HepG2 (cell line): ENCODE measurements around the gene PDE4D. TPM values are rescaled to one million over a fixed set of nuclear protein-coding genes. Genes with fewer than 3 reads are reported as not detected.

ENCODE experiments used
- ATRX ChIP-seq: sonication (generic); formaldehyde crosslinking; IDR thresholded peaks from 2 replicates; pipeline ENCODE4 v1.4.0; 2020; ENCODE audit warnings: missing genetic modification reagents, borderline replicate concordance
- KDM1A ChIP-seq: IDR thresholded peaks from 2 replicates; pipeline ENCODE4 v1.6.1; 2016; ENCODE audit warnings: missing compliant biosample characterization
- KLF6 ChIP-seq: IDR thresholded peaks from 2 replicates; pipeline ENCODE4 v1.8.0; 2016; ENCODE audit warnings: missing biosample characterization, missing genetic modification reagents
- RBM22 ChIP-seq: fragments of 200-400 bp; formaldehyde crosslinking; optimal IDR thresholded peaks from 2 replicates; pipeline ENCODE3; 2017; ENCODE audit warnings: mild to moderate bottlenecking, low read length, moderate library complexity
- REXO4 ChIP-seq: sonication (generic); formaldehyde crosslinking; IDR thresholded peaks from 2 replicates; pipeline ENCODE4 v1.8.0; 2022; ENCODE audit warnings: missing genetic modification reagents, mild to moderate bottlenecking, borderline replicate concordance
- ZFP62 ChIP-seq: sonication (generic); formaldehyde crosslinking; IDR thresholded peaks from 2 replicates; pipeline ENCODE4 v1.4.0; 2020; ENCODE audit warnings: missing genetic modification reagents
- ZNF234 ChIP-seq: sonication (generic); formaldehyde crosslinking; conservative IDR thresholded peaks from 2 replicates; pipeline ENCODE4 v1.5.1; 2020; ENCODE audit warnings: mild to moderate bottlenecking, missing genetic modification reagents
- ZNF598 ChIP-seq: sonication (generic); formaldehyde crosslinking; IDR thresholded peaks from 2 replicates; pipeline ENCODE4 v1.5.1; 2020; ENCODE audit warnings: mild to moderate bottlenecking, missing genetic modification reagents, borderline replicate concordance
- ZNF616 ChIP-seq: sonication (generic); formaldehyde crosslinking; IDR thresholded peaks from 2 replicates; pipeline ENCODE4 v1.5.0; 2020; ENCODE audit warnings: low read depth, mild to moderate bottlenecking, missing genetic modification reagents
- polyA plus RNA-seq, 8 experiments: library from polyadenylated mRNA; depleted of rRNA in 3 of 8; stranded (reverse) in 7 of 8; unstranded in 1 of 8; fragments of >200 nt; fragmentation: Illumina TruSeq in 4 of 8; extraction: Trizol in 4 of 8; gene quantifications; 2 replicates each; pipeline versions ENCODE4 v1.2.1 to v1.2.3, GENCODE V29; 2011 to 2016; ENCODE audit warnings: low read depth in 4 of 8, missing spikeins in 1 of 8, mixed read lengths in 1 of 8; ENCODE audit not compliant: insufficient read depth in 1 of 8
- total RNA-seq, 5 experiments: library from RNA; depleted of rRNA; stranded (reverse); fragments of >200 nt; fragmentation: Illumina TruSeq; extraction: Trizol; gene quantifications; 2 replicates each; pipeline ENCODE4 v1.2.3, GENCODE V29; 2016; ENCODE audit warnings: low read depth in 1 of 5
- TF ChIP-seq, protein P1 (sequence below): sonication (generic); formaldehyde crosslinking; IDR thresholded peaks from 2 replicates; pipeline ENCODE4 v1.5.0; 2020; ENCODE audit warnings: missing genetic modification reagents
- TF ChIP-seq, protein P2 (sequence below): sonication (generic); formaldehyde crosslinking; IDR thresholded peaks from 2 replicates; pipeline ENCODE4 v1.5.0; 2020; ENCODE audit warnings: missing genetic modification reagents, mild to moderate bottlenecking, borderline replicate concordance
- TF ChIP-seq, protein P3 (sequence below): sonication (generic); formaldehyde crosslinking; IDR thresholded peaks from 2 replicates; pipeline ENCODE4 v1.5.1; 2020; ENCODE audit warnings: mild to moderate bottlenecking, missing genetic modification reagents
- TF ChIP-seq, protein P4 (sequence below): sonication (generic); formaldehyde crosslinking; IDR thresholded peaks from 2 replicates; pipeline ENCODE4 v1.5.0; 2020; ENCODE audit warnings: mild to moderate bottlenecking, missing genetic modification reagents, borderline replicate concordance
- TF ChIP-seq, protein P5 (sequence below): sonication (generic); formaldehyde crosslinking; IDR thresholded peaks from 2 replicates; pipeline ENCODE4 v1.8.1; 2023; ENCODE audit warnings: mild to moderate bottlenecking, inconsistent platforms, moderate library complexity, missing genetic modification reagents, borderline replicate concordance

The PDE4D gene
- total and polyA plus RNA-seq, 2 of the 13 experiments (the other 11 are each of a cell fraction or from before 2014, with no cell fraction given): 7.0 to 12.2 TPM

DNA sequence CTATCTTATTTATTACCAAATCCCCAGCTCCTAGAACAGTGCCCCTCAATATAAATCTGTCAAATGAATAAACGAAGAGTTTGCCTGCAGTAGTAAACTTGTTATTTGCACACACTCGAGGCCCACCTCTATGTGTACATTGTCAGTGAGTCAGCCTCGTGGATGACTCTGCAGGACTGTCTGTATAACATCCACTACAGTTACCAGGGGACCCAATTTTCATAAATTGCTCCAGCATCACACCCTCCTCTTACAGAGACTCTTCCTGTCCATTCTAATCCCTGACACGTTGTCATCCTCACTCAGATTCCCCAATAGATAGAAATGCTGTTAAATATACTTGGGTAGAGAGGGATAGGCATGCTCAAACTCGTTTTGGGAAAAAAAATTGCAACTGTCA, 832.1 kb downstream of the PDE4D start (continued):
- TF ChIP-seq KLF6 (CRISPR knock-in tag) (no peak), KDM1A (CRISPR knock-in tag) (no peak), ZNF234 (CRISPR knock-in tag) (no peak), ZNF616 (CRISPR knock-in tag) (no peak), REXO4 (CRISPR knock-in tag) (no peak), RBM22 (no peak), ATRX (CRISPR knock-in tag) (no peak), ZNF598 (no peak), ZFP62 (CRISPR knock-in tag) (no peak)
- TF ChIP-seq, protein P1, sequence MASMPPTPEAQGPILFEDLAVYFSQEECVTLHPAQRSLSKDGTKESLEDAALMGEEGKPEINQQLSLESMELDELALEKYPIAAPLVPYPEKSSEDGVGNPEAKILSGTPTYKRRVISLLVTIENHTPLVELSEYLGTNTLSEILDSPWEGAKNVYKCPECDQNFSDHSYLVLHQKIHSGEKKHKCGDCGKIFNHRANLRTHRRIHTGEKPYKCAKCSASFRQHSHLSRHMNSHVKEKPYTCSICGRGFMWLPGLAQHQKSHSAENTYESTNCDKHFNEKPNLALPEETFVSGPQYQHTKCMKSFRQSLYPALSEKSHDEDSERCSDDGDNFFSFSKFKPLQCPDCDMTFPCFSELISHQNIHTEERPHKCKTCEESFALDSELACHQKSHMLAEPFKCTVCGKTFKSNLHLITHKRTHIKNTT (CRISPR knock-in tag): no peak
- TF ChIP-seq, protein P2, sequence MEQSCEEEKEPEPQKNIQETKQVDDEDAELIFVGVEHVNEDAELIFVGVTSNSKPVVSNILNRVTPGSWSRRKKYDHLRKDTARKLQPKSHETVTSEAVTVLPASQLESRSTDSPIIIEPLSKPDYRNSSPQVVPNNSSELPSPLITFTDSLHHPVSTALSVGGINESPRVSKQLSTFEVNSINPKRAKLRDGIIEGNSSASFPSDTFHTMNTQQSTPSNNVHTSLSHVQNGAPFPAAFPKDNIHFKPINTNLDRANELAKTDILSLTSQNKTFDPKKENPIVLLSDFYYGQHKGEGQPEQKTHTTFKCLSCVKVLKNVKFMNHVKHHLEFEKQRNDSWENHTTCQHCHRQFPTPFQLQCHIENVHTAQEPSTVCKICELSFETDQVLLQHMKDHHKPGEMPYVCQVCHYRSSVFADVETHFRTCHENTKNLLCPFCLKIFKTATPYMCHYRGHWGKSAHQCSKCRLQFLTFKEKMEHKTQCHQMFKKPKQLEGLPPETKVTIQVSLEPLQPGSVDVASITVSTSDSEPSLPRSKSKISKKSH (CRISPR knock-in tag): no peak
- TF ChIP-seq, protein P3, sequence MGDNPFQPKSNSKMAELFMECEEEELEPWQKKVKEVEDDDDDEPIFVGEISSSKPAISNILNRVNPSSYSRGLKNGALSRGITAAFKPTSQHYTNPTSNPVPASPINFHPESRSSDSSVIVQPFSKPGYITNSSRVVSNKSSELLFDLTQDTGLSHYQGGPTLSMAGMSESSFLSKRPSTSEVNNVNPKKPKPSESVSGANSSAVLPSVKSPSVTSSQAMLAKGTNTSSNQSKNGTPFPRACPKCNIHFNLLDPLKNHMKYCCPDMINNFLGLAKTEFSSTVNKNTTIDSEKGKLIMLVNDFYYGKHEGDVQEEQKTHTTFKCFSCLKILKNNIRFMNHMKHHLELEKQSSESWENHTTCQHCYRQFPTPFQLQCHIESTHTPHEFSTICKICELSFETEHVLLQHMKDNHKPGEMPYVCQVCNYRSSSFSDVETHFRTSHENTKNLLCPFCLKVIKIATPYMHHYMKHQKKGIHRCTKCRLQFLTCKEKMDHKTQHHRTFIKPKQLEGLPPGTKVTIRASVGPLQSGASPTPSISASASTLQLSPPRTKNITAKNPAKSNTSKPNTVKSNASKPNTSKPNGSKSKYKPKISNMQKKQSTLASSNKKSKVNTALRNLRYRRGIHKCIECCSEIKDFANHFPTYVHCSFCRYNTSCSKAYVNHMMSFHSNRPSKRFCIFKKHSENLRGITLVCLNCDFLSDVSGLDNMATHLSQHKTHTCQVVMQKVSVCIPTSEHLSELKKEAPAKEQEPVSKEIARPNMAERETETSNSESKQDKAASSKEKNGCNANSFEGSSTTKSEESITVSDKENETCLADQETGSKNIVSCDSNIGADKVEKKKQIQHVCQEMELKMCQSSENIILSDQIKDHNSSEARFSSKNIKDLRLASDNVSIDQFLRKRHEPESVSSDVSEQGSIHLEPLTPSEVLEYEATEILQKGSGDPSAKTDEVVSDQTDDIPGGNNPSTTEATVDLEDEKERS: 0 out of 2 replicates have a peak, but pooled peaks have one; percentile 32
- TF ChIP-seq, protein P4, sequence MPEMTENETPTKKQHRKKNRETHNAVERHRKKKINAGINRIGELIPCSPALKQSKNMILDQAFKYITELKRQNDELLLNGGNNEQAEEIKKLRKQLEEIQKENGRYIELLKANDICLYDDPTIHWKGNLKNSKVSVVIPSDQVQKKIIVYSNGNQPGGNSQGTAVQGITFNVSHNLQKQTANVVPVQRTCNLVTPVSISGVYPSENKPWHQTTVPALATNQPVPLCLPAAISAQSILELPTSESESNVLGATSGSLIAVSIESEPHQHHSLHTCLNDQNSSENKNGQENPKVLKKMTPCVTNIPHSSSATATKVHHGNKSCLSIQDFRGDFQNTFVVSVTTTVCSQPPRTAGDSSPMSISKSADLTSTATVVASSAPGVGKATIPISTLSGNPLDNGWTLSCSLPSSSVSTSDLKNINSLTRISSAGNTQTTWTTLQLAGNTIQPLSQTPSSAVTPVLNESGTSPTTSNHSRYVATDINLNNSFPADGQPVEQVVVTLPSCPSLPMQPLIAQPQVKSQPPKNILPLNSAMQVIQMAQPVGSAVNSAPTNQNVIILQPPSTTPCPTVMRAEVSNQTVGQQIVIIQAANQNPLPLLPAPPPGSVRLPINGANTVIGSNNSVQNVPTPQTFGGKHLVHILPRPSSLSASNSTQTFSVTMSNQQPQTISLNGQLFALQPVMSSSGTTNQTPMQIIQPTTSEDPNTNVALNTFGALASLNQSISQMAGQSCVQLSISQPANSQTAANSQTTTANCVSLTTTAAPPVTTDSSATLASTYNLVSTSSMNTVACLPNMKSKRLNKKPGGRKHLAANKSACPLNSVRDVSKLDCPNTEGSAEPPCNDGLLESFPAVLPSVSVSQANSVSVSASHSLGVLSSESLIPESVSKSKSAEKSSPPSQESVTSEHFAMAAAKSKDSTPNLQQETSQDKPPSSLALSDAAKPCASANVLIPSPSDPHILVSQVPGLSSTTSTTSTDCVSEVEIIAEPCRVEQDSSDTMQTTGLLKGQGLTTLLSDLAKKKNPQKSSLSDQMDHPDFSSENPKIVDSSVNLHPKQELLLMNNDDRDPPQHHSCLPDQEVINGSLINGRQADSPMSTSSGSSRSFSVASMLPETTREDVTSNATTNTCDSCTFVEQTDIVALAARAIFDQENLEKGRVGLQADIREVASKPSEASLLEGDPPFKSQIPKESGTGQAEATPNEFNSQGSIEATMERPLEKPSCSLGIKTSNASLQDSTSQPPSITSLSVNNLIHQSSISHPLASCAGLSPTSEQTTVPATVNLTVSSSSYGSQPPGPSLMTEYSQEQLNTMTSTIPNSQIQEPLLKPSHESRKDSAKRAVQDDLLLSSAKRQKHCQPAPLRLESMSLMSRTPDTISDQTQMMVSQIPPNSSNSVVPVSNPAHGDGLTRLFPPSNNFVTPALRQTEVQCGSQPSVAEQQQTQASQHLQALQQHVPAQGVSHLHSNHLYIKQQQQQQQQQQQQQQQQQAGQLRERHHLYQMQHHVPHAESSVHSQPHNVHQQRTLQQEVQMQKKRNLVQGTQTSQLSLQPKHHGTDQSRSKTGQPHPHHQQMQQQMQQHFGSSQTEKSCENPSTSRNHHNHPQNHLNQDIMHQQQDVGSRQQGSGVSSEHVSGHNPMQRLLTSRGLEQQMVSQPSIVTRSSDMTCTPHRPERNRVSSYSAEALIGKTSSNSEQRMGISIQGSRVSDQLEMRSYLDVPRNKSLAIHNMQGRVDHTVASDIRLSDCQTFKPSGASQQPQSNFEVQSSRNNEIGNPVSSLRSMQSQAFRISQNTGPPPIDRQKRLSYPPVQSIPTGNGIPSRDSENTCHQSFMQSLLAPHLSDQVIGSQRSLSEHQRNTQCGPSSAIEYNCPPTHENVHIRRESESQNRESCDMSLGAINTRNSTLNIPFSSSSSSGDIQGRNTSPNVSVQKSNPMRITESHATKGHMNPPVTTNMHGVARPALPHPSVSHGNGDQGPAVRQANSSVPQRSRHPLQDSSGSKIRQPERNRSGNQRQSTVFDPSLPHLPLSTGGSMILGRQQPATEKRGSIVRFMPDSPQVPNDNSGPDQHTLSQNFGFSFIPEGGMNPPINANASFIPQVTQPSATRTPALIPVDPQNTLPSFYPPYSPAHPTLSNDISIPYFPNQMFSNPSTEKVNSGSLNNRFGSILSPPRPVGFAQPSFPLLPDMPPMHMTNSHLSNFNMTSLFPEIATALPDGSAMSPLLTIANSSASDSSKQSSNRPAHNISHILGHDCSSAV (CRISPR knock-in tag): no peak
- TF ChIP-seq, protein P5, sequence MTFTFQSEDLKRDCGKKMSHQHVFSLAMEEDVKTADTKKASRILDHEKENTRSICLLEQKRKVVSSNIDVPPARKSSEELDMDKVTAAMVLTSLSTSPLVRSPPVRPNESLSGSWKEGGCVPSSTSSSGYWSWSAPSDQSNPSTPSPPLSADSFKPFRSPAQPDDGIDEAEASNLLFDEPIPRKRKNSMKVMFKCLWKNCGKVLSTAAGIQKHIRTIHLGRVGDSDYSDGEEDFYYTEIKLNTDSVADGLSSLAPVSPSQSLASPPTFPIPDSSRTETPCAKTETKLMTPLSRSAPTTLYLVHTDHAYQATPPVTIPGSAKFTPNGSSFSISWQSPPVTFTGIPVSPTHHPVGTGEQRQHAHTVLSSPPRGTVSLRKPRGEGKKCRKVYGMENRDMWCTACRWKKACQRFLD: no peak
